H1 (cell line): ENCODE measurements around the gene KANSL1. TPM values are rescaled to one million over a fixed set of nuclear protein-coding genes. Genes with fewer than 3 reads are reported as not detected.
A peak's percentile ranks its signal among the peaks of the same experiment; 100 is the strongest.

Experiments used
- CHD7 ChIP-seq: fragments of 300-600 bp; sonication (generic); IDR thresholded peaks from 2 replicates; pipeline ENCODE4 v1.7.1; 2012; ENCODE audit warnings: low read length, moderate library complexity, mild to moderate bottlenecking, inconsistent platforms; ENCODE audit not compliant: insufficient replicate concordance
- CREB1 ChIP-seq: IDR thresholded peaks from 2 replicates; pipeline ENCODE4 v1.6.1; 2012; ENCODE audit warnings: inconsistent platforms
- CTCF ChIP-seq, 3 experiments: IDR thresholded peaks; 1 replicate in 2 of 3; 2 replicates in 1 of 3; pipeline versions ENCODE4 v1.5.1 to v1.6.1; 2011; ENCODE audit warnings: low read length in 3 of 3, mild to moderate bottlenecking in 3 of 3, inconsistent platforms in 2 of 3, low read depth in 1 of 3, moderate library complexity in 1 of 3; ENCODE audit not compliant: insufficient read depth in 1 of 3; ENCODE audit errors: control extremely low read depth in 1 of 3
- GABPA ChIP-seq: IDR thresholded peaks from 2 replicates; pipeline ENCODE4 v1.6.1; 2011; ENCODE audit warnings: mild to moderate bottlenecking, low read length, moderate library complexity, borderline replicate concordance; ENCODE audit not compliant: insufficient read depth
- POLR2A ChIP-seq, 2 experiments: IDR thresholded peaks; 1 replicate in 1 of 2; 2 replicates in 1 of 2; pipeline ENCODE4 v1.6.1; 2011; ENCODE audit warnings: low read depth in 2 of 2, low read length in 2 of 2, mild to moderate bottlenecking in 2 of 2; ENCODE audit errors: control extremely low read depth in 1 of 2
- POLR2AphosphoS5 ChIP-seq: IDR thresholded peaks from 2 replicates; pipeline ENCODE4 v1.6.1; 2011; ENCODE audit warnings: low read depth, low read length
- SP4 ChIP-seq: IDR thresholded peaks from 2 replicates; pipeline ENCODE4 v1.6.1; 2012; ENCODE audit warnings: low read length, inconsistent platforms
- YY1 ChIP-seq: IDR thresholded peaks from 2 replicates; pipeline ENCODE4 v1.6.1; 2011; ENCODE audit warnings: low read depth, mild to moderate bottlenecking, low read length
- polyA plus RNA-seq, 7 experiments: library from polyadenylated mRNA; depleted of rRNA in 3 of 7; stranded (reverse) in 5 of 7; unstranded in 2 of 7; fragments of >200 nt in 5 of 7; fragments of 200-250 nt in 2 of 7; gene quantifications; 1 replicate in 5 of 7; 2 replicates in 1 of 7; 4 replicates in 1 of 7; pipeline versions ENCODE4 v1.2.1 to v1.2.3, GENCODE V29; 2011 to 2013; ENCODE audit warnings: missing spikeins in 2 of 7, mixed read lengths in 2 of 7
- total RNA-seq: library from RNA; stranded (reverse); fragmentation: NEBNext Ultra II Directional; extraction: Animal tissue kit (Norgen Biotek cat#: 25700); gene quantifications from 2 replicates; pipeline ENCODE4 v1.2.1, GENCODE V29; 2021

KANSL1 gene
- total and polyA plus RNA-seq, 2 of the 8 experiments (the other 6 are each of a cell fraction or from before 2014, with no cell fraction given): 34.0 to 128 TPM

GRCh38 chr17:46191322-46192188 lies 1.7 kb downstream of the KANSL1 start (continued):
- no peak for TF ChIP-seq CHD7
- no peak for TF ChIP-seq SP4
- peak in 1 of 2 experiments; percentile 57; a peak in 1 of 3 replicates for TF ChIP-seq POLR2A (IDR thresholded peaks at IDR 0.05; ENCODE audit: control extremely low read depth in 1 of 2, low read depth in 2 of 2, low read length in 2 of 2)
- TF ChIP-seq CREB1: no peak
- peak; percentile 76 for TF ChIP-seq POLR2AphosphoS5
- peak; percentile 68 for TF ChIP-seq YY1
- TF ChIP-seq CTCF (IDR thresholded peaks at IDR 0.05; ENCODE audit: control extremely low read depth in 1 of 3, insufficient read depth in 1 of 3, low read depth in 1 of 3, low read length in 3 of 3): no peak; a peak in 1 of 4 replicates
- TF ChIP-seq GABPA: no peak
